Astrocyte (in vitro differentiated cells and primary cell): ENCODE data around the gene TBX2. TPM values are rescaled to one million over a fixed set of nuclear protein-coding genes. Genes with fewer than 3 reads are reported as not detected.

Experiments
- DNase-seq: peaks from one replicate; pipeline ENCODE4 v3.0.0-alpha.2; 2010; ENCODE audit warnings: low read depth
- FAIRE-seq: peaks from 2 replicates; lab custom pipeline; 2011; peaks lifted over from hg19 to GRCh38; lab: Jason Lieb, UNC
- H2AFZ ChIP-seq: 2 replicates; pipeline ENCODE4 v1.6.0; 2012; ENCODE audit warnings: low read depth, low read length, inconsistent platforms
- H3K27ac ChIP-seq: 2 replicates; pipeline ENCODE4 v1.5.1; 2011; ENCODE audit warnings: low read depth, low read length, inconsistent platforms
- H3K27me3 ChIP-seq: 2 replicates; pipeline ENCODE4 v1.6.0; 2011; ENCODE audit warnings: low read length, inconsistent platforms; ENCODE audit not compliant: insufficient read depth
- H3K36me3 ChIP-seq: 2 replicates; pipeline ENCODE4 v1.5.1; 2011; ENCODE audit warnings: low read length, inconsistent platforms; ENCODE audit not compliant: insufficient read depth
- H3K4me1 ChIP-seq: 2 replicates; pipeline ENCODE4 v1.5.1; 2011; ENCODE audit warnings: low read length, inconsistent platforms; ENCODE audit not compliant: insufficient read depth
- H3K4me2 ChIP-seq: 2 replicates; pipeline ENCODE4 v1.6.0; 2012; ENCODE audit warnings: low read length, inconsistent platforms
- H3K4me3 ChIP-seq: 2 replicates; pipeline ENCODE4 v1.5.1; 2011; ENCODE audit warnings: low read depth, mild to moderate bottlenecking, low read length, inconsistent platforms; ENCODE audit not compliant: insufficient read depth
- H3K79me2 ChIP-seq: 2 replicates; pipeline ENCODE4 v1.6.0; 2012; ENCODE audit warnings: mild to moderate bottlenecking, low read length, inconsistent platforms; ENCODE audit not compliant: insufficient read depth
- H3K9ac ChIP-seq: 2 replicates; pipeline ENCODE4 v1.6.0; 2012; ENCODE audit warnings: mild to moderate bottlenecking, low read length, inconsistent platforms
- H3K9me3 ChIP-seq: 2 replicates; pipeline ENCODE4 v1.5.1; 2012; ENCODE audit warnings: low read depth, mild to moderate bottlenecking, low read length, inconsistent platforms; ENCODE audit not compliant: insufficient read depth
- H4K20me1 ChIP-seq: 2 replicates; pipeline ENCODE4 v1.6.0; 2012; ENCODE audit warnings: low read length, inconsistent platforms; ENCODE audit not compliant: insufficient read depth
- H3K27ac Mint-ChIP-seq: one replicate; pipeline ENCODE4 v1.8.0; 2021; ENCODE audit warnings: mild to moderate bottlenecking, mixed read lengths; ENCODE audit not compliant: unreplicated experiment
- H3K27me3 Mint-ChIP-seq: one replicate; pipeline ENCODE4 v1.8.0; 2021; ENCODE audit warnings: low read depth, mixed read lengths; ENCODE audit not compliant: unreplicated experiment
- H3K36me3 Mint-ChIP-seq: one replicate; pipeline ENCODE4 v1.8.0; 2021; ENCODE audit warnings: low read depth, mixed read lengths; ENCODE audit not compliant: unreplicated experiment
- H3K4me1 Mint-ChIP-seq: one replicate; pipeline ENCODE4 v1.8.0; 2021; ENCODE audit warnings: low read depth, mixed read lengths; ENCODE audit not compliant: unreplicated experiment
- H3K4me3 Mint-ChIP-seq: one replicate; pipeline ENCODE4 v1.8.0; 2021; ENCODE audit warnings: mild to moderate bottlenecking, moderate library complexity, mixed read lengths; ENCODE audit not compliant: unreplicated experiment
- H3K9me3 Mint-ChIP-seq: one replicate; pipeline ENCODE4 v1.8.0; 2021; ENCODE audit warnings: mild to moderate bottlenecking, mixed read lengths; ENCODE audit not compliant: unreplicated experiment
- CTCF ChIP-seq: IDR thresholded peaks from 2 replicates; pipeline ENCODE4 v1.5.1; 2011; ENCODE audit warnings: low read depth, mild to moderate bottlenecking, inconsistent platforms, low read length, moderate library complexity; ENCODE audit not compliant: insufficient read depth
- EZH2 ChIP-seq: IDR thresholded peaks from 2 replicates; pipeline ENCODE4 v1.6.1; 2012; ENCODE audit warnings: mild to moderate bottlenecking, low read length, inconsistent platforms; ENCODE audit not compliant: insufficient read depth
- total RNA-seq: library from RNA; stranded (reverse); gene quantifications from 2 replicates; pipeline ENCODE4 v1.2.1, GENCODE V29; 2021

Gene TBX2
- total RNA-seq, 1 donor from 2014 or later: 0.50 TPM

- H2AFZ ChIP-seq: peak overlapping the region; percentile 75
- peak overlapping the region; percentile 53 for H3K4me3 ChIP-seq
- Mint-ChIP-seq H3K4me1 (peaks cover 4% of the 10 kb centered on the region), H3K27ac (no peak overlapping the region), H3K4me3 (peak overlapping the region; percentile 20), H3K36me3 (peaks cover 2% of the 10 kb centered on the region), H3K27me3 (peaks cover 52% of the 10 kb centered on the region), H3K9me3 (peaks cover 34% of the 10 kb centered on the region)
- peaks cover 23% of the 10 kb centered on the region for H3K27me3 ChIP-seq
- H3K27ac ChIP-seq: peak overlapping the region; percentile 28
- H3K79me2 ChIP-seq: peaks cover 33% of the 10 kb centered on the region
- H3K9ac ChIP-seq: peak overlapping the region; percentile 74
- DNase-seq (no peak), FAIRE-seq (no peak)
- peak overlapping the region; percentile 81 for H3K4me2 ChIP-seq
- peaks cover 11% of the 10 kb centered on the region for H4K20me1 ChIP-seq
- no peaks in the 10 kb centered on the region for H3K36me3 ChIP-seq
- peaks cover 19% of the 10 kb centered on the region for H3K4me1 ChIP-seq
- no peaks in the 10 kb centered on the region for H3K9me3 ChIP-seq
- TF ChIP-seq CTCF: no peak
- TF ChIP-seq EZH2: peak; percentile 19
Measured at GRCh38 chr17:61397086-61397842, 2.4 kb upstream of the TBX2 start.

GRCh38 chr17:61398721-61399130 is 917 bp upstream of the TBX2 start:
- peak overlapping the region; percentile 53 for H3K4me3 ChIP-seq
- no peaks in the 10 kb centered on the region for H3K36me3 ChIP-seq
- H2AFZ ChIP-seq: peak overlapping the region; percentile 74
- peaks cover 33% of the 10 kb centered on the region for H3K27me3 ChIP-seq
- Mint-ChIP-seq H3K4me1 (peaks cover 4% of the 10 kb centered on the region), H3K9me3 (peaks cover 31% of the 10 kb centered on the region), H3K27me3 (peaks cover 56% of the 10 kb centered on the region), H3K27ac (peak overlapping the region; percentile 41), H3K4me3 (peak overlapping the region; percentile 79), H3K36me3 (peaks cover 2% of the 10 kb centered on the region)
- H3K27ac ChIP-seq: peak overlapping the region; percentile 70
- H3K9ac ChIP-seq: peak overlapping the region; percentile 74
- no peak for TF ChIP-seq CTCF
- peak; percentile 74 for TF ChIP-seq EZH2
- H3K9me3 ChIP-seq: no peaks in the 10 kb centered on the region
- FAIRE-seq (no peak), DNase-seq (no peak)
- H4K20me1 ChIP-seq: peaks cover 17% of the 10 kb centered on the region
- peak overlapping the region; percentile 81 for H3K4me2 ChIP-seq
- H3K4me1 ChIP-seq: peaks cover 27% of the 10 kb centered on the region
- peaks cover 48% of the 10 kb centered on the region for H3K79me2 ChIP-seq
